Ishikawa (cell line): ENCODE measurements around the gene NDUFB2.
A peak's percentile ranks its signal among the peaks of the same experiment; 100 is the strongest.

Experiments used
- CEBPB ChIP-seq: IDR thresholded peaks from 2 replicates; pipeline ENCODE4 v1.6.1; 2012
- CREB1 ChIP-seq: IDR thresholded peaks from 2 replicates; pipeline ENCODE4 v1.6.1; 2012; ENCODE audit warnings: low read depth
- EGR1 ChIP-seq: IDR thresholded peaks from 2 replicates; pipeline ENCODE4 v1.6.1; 2012
- EP300 ChIP-seq: IDR thresholded peaks from 2 replicates; pipeline ENCODE4 v1.6.1; 2012; ENCODE audit warnings: borderline replicate concordance
- FOXM1 ChIP-seq: IDR thresholded peaks from 2 replicates; pipeline ENCODE4 v1.6.1; 2012; ENCODE audit warnings: low read depth, borderline replicate concordance
- NFIC ChIP-seq: IDR thresholded peaks from 2 replicates; pipeline ENCODE4 v1.6.1; 2012
- RAD21 ChIP-seq: IDR thresholded peaks from 2 replicates; pipeline ENCODE4 v1.6.1; 2012; ENCODE audit warnings: low read depth
- TAF1 ChIP-seq: IDR thresholded peaks from 2 replicates; pipeline ENCODE4 v1.6.1; 2012; ENCODE audit warnings: low read depth, mild to moderate bottlenecking
- TCF12 ChIP-seq: IDR thresholded peaks from 2 replicates; pipeline ENCODE4 v1.6.1; 2012; ENCODE audit warnings: low read depth
- TEAD4 ChIP-seq: IDR thresholded peaks from 2 replicates; pipeline ENCODE4 v1.6.1; 2012
- YY1 ChIP-seq: IDR thresholded peaks from 2 replicates; pipeline ENCODE4 v1.6.1; 2012; ENCODE audit warnings: low read depth
- ZBTB7A ChIP-seq: IDR thresholded peaks from 2 replicates; pipeline ENCODE4 v1.6.1; 2012; ENCODE audit warnings: low read depth
- TF ChIP-seq, protein P1 (sequence below): IDR thresholded peaks from 2 replicates; pipeline ENCODE4 v1.6.1; 2012
- TF ChIP-seq, protein P2 (sequence below): IDR thresholded peaks from 2 replicates; pipeline ENCODE4 v1.6.1; 2012; ENCODE audit warnings: low read depth, mild to moderate bottlenecking
- TF ChIP-seq, protein P3 (sequence below): IDR thresholded peaks from 2 replicates; pipeline ENCODE4 v1.6.1; 2012

Gene NDUFB2

DNA sequence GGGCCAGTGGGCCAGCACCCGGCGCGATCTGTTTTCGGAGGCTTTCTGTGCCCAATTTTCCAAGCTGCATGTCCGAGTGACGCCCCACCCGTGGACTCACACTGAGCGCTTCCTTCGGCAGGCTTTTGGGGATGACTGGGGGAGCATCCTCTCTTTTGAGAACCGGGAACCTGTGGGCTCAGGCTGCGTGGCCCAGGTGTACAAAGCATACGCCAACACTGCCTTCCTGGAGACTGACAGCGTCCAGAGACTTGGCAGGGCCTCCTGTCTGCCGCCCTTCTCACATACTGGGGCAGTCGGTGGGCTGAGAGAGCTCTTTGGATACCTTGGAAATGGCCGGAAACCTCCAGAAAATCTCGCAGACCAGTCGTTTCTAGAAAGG is 22.7 kb upstream of the NDUFB2 start:
- no peak for TF ChIP-seq FOXM1
- no peak for TF ChIP-seq CEBPB
- no peak for TF ChIP-seq NFIC
- TF ChIP-seq EGR1 = no peak
- TF ChIP-seq TAF1 = no peak
- no peak for TF ChIP-seq YY1
- TF ChIP-seq RAD21 = no peak
- TF ChIP-seq, protein P1, sequence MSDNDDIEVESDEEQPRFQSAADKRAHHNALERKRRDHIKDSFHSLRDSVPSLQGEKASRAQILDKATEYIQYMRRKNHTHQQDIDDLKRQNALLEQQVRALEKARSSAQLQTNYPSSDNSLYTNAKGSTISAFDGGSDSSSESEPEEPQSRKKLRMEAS = no peak

DNA sequence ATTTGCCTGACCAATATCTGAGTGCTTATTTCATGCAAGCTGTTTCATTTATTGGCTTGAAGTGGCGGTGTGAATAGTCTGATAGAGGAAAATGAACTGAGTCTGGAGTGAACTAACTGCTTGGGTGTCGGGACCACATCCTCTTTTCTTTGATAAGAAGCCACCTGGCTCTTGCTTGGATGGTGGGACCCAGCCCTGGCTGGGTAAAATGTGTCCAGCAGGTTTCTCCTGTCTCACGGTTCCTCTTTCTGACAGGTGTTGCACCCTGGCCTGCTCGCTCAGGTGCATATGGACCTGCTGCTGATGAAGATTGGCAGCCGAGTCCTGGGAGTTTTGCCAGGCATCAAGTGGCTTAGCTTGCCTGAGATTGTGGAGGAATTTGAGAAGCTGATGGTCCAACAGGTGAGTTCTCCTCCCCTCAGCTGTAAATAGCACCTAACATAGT is 22.1 kb upstream of the NDUFB2 start:
- TF ChIP-seq TAF1 (no peak), NFIC (no peak)
- TF ChIP-seq, protein P2, sequence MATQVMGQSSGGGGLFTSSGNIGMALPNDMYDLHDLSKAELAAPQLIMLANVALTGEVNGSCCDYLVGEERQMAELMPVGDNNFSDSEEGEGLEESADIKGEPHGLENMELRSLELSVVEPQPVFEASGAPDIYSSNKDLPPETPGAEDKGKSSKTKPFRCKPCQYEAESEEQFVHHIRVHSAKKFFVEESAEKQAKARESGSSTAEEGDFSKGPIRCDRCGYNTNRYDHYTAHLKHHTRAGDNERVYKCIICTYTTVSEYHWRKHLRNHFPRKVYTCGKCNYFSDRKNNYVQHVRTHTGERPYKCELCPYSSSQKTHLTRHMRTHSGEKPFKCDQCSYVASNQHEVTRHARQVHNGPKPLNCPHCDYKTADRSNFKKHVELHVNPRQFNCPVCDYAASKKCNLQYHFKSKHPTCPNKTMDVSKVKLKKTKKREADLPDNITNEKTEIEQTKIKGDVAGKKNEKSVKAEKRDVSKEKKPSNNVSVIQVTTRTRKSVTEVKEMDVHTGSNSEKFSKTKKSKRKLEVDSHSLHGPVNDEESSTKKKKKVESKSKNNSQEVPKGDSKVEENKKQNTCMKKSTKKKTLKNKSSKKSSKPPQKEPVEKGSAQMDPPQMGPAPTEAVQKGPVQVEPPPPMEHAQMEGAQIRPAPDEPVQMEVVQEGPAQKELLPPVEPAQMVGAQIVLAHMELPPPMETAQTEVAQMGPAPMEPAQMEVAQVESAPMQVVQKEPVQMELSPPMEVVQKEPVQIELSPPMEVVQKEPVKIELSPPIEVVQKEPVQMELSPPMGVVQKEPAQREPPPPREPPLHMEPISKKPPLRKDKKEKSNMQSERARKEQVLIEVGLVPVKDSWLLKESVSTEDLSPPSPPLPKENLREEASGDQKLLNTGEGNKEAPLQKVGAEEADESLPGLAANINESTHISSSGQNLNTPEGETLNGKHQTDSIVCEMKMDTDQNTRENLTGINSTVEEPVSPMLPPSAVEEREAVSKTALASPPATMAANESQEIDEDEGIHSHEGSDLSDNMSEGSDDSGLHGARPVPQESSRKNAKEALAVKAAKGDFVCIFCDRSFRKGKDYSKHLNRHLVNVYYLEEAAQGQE = no peak
- TF ChIP-seq, protein P1 = no peak

DNA sequence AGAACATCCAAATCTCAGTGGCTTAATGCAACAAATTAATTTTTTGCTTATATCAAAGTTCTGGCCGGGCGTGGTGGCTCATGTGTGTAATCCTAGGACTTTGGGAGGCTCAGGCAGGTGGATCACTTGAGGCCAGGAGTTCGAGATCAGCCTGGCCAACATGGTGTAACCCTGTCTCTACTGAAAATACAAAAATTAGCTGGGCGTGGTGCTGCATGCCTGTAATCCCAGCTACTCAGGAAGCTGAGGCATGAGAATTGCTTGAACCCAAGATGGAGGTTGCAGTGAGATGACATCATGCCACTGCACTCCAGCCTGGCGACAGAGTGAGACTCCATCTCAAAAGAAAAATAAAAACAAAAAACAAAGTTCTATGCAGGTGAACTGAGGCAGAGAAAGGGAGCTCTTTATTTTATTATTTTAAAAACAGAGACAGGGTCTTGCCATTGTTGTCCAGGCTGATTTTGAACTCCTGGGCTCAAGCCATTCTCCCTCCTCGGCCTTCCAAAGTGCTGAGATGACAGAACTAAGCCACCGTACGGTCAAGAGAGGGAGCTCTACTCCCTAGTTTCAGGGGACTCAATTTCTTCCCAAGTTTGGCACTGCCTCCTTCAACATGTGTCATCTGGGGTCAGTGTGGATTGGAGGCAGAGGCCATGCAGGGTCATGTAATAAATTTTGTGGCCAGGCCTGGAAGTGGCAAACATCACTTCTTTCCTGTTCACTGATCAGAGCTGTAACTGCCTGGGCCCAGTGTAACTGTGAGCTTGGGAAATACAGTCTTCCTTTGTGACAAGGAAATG is 21.4 kb upstream of the NDUFB2 start:
- TF ChIP-seq, protein P1 = no peak
- TF ChIP-seq RAD21 (peak; percentile 58), FOXM1 (no peak), EGR1 (no peak), YY1 (no peak), TAF1 (no peak), TEAD4 (no peak)
- TF ChIP-seq, protein P3, sequence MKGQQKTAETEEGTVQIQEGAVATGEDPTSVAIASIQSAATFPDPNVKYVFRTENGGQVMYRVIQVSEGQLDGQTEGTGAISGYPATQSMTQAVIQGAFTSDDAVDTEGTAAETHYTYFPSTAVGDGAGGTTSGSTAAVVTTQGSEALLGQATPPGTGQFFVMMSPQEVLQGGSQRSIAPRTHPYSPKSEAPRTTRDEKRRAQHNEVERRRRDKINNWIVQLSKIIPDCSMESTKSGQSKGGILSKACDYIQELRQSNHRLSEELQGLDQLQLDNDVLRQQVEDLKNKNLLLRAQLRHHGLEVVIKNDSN = no peak

DNA sequence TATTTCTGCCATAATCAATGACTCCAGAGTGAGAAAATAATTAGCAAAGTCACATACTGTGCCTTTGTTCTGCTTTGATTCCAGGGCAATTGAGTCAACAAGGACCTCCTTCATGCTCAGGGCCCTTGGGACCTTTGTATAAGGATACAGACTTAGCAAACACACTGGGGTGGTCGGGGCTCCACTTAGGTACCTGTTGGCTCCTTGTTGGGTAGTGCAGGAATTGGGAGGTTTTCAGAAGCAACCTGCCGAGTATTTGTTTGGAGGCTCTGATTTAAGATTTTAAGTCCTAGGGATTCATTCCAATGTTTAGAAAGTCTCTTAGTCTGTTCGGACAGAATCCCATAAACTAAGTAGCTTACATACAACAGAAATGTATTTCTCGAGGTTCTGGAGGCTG is 20.8 kb upstream of the NDUFB2 start:
- TF ChIP-seq TAF1 = no peak
- no peak for TF ChIP-seq YY1
- no peak for TF ChIP-seq FOXM1
- no peak for TF ChIP-seq CREB1
- TF ChIP-seq ZBTB7A = no peak
- TF ChIP-seq, protein P3 = no peak
- no peak for TF ChIP-seq CEBPB
- TF ChIP-seq, protein P1 = no peak
- TF ChIP-seq RAD21 = no peak
- TF ChIP-seq EP300 = no peak
- no peak for TF ChIP-seq TEAD4
- TF ChIP-seq NFIC = no peak
- TF ChIP-seq TCF12 = no peak
- TF ChIP-seq, protein P2 = no peak
- TF ChIP-seq EGR1 = no peak

DNA sequence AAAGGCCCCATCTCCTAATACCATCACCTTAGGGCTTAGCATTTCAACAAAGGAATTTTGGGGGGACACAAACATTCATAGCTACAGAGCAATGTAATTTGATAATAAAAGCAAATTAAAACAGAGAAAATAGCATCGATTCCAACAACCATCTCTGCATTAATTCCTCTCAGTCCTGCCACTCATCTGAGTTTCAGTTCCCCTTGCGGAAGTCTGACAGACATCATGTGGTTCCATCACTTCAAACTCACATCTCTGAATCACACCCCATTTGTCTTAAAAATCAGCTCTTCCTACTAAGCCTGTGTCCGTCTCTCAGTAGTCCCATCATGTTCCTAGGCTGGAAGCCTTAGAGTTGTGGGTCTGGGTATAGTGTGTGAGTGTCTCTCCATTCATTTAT is 20.2 kb upstream of the NDUFB2 start:
- TF ChIP-seq EGR1 (no peak), EP300 (no peak), TAF1 (no peak), NFIC (no peak), CREB1 (no peak), FOXM1 (no peak), ZBTB7A (no peak), YY1 (no peak), TCF12 (no peak), TEAD4 (no peak), RAD21 (no peak), CEBPB (no peak)
- TF ChIP-seq, protein P3 = no peak
- TF ChIP-seq, protein P1 = no peak
- TF ChIP-seq, protein P2 = no peak
